Neuron (in vitro differentiated cells): ENCODE measurements around the gene APBA2.
"Not testable (repeated sequence)": the region's sequence is repeated elsewhere in the genome, so short reads cannot be mapped to it uniquely, and the experiment has no call there.

Experiments
- H2AFZ ChIP-seq: one replicate; pipeline ENCODE4 v1.6.1; 2013; ENCODE audit warnings: low read depth, mild to moderate bottlenecking, inconsistent platforms, low read length, moderate library complexity
- H3K27me3 ChIP-seq: one replicate; pipeline ENCODE4 v1.6.1; 2013; ENCODE audit warnings: low read length; ENCODE audit not compliant: insufficient read depth
- H3K36me3 ChIP-seq: one replicate; pipeline ENCODE4 v1.6.1; 2013; ENCODE audit warnings: low read length; ENCODE audit not compliant: insufficient read depth
- H3K4me1 ChIP-seq: one replicate; pipeline ENCODE4 v1.6.1; 2013; ENCODE audit warnings: low read length; ENCODE audit not compliant: insufficient read depth
- H3K4me3 ChIP-seq: 2 replicates; pipeline ENCODE4 v1.5.1; 2013; ENCODE audit warnings: mild to moderate bottlenecking, low read length, moderate library complexity
- H3K9me3 ChIP-seq: one replicate; pipeline ENCODE4 v1.6.1; 2013; ENCODE audit warnings: low read length

The APBA2 gene

GRCh38 chr15:29150515-29151483, 265.0 kb downstream of the APBA2 start:
- Histone ChIP-seq H3K4me3 (no peak overlapping the region), H3K36me3 (no peaks in the 10 kb centered on the region), H3K27me3 (no peaks in the 10 kb centered on the region), H3K9me3 (peaks cover 3% of the 10 kb centered on the region), H2AFZ (no peak overlapping the region), H3K4me1 (no peaks in the 10 kb centered on the region)

GRCh38 chr15:29151484-29151857, 265.7 kb downstream of the APBA2 start:
- no peaks in the 10 kb centered on the region for H3K36me3 ChIP-seq
- H3K4me1 ChIP-seq, result no peaks in the 10 kb centered on the region
- H3K9me3 ChIP-seq, result peaks cover 3% of the 10 kb centered on the region
- no peaks in the 10 kb centered on the region for H3K27me3 ChIP-seq
- no peak overlapping the region for H3K4me3 ChIP-seq
- no peak overlapping the region for H2AFZ ChIP-seq

DNA sequence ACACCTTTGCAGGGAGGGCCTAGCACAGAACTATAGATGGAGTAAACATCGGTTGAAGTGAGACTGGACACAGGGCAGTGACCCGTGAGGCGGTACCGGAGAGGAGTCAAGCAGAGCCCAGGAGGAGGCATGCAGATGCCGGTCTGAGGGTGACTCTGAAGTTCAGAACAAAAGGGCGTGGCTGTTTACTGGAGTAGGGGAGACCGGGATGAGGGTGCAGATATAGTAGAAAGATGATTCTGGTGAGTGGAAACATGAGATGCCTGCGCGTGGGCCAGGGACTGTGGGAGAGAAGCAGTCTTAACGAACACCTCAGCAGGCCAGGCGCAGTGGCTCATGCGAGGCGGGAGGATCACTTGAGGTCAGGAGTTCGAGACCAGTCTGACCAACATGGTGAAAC, 270.7 kb downstream of the APBA2 start:
- H3K36me3 ChIP-seq, result no peaks in the 10 kb centered on the region
- no peaks in the 10 kb centered on the region for H3K4me1 ChIP-seq
- peaks cover 12% of the 10 kb centered on the region for H3K9me3 ChIP-seq
- H3K4me3 ChIP-seq, result no peak overlapping the region
- no peaks in the 10 kb centered on the region for H3K27me3 ChIP-seq
- no peak overlapping the region for H2AFZ ChIP-seq

DNA sequence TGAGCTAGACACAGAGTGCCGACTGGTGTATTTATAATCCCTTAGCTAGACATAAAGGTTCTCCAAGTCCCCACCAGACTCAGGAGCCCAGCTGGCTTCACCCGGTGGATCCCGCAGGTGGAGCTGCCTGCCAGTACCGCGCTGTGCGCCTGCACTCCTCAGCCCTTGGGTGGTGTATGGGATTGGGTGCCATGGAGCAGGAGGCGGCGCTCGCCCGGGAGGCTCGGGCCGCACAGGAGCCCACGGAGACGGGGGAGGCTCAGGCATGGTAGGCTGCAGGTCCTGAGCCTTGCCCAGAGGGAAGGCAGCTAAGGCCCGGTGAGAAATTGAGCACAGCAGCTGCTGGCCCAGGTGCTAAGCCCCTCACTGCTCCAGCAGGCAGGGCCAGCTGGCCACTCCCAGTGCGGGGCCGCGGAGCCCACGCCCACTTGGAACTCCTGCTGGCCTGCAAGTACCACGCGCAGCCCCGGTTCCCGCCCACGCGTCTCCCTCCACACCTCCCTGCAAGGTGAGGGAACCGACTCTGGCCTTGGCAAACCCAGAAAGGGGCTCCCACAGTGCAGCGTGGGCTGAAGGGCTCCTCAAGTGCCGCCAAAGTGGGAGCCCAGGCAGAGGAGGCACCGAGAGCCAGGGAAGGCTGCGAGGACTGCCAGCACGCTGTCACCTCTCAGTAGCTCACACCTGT, 274.1 kb downstream of the APBA2 start:
- no peak overlapping the region for H3K4me3 ChIP-seq
- no peak overlapping the region for H2AFZ ChIP-seq
- no peaks in the 10 kb centered on the region for H3K4me1 ChIP-seq
- no peaks in the 10 kb centered on the region for H3K36me3 ChIP-seq
- peaks cover 10% of the 10 kb centered on the region for H3K9me3 ChIP-seq
- H3K27me3 ChIP-seq, result no peaks in the 10 kb centered on the region

DNA sequence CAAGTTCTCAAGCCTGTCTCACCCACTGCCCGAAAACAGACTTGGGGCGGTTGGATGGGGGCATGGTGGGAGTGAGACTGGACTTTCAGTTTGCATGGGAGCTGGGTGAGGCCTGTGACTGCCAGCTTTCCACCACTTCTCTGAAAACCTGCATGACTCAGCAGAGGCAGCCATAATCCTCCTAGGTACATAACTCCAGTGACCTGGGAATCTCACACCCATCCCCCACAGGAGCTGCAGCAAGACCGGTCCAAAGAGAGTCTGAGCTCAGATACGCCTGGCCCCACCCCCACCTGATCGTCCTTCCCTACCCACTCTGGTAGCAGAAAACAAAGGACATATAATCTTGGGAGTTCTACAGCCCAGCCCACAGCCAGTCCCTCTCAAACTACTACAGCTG, 276.6 kb downstream of the APBA2 start:
- Histone ChIP-seq H2AFZ (no peak overlapping the region), H3K9me3 (peaks cover 8% of the 10 kb centered on the region), H3K27me3 (no peaks in the 10 kb centered on the region), H3K4me1 (no peaks in the 10 kb centered on the region), H3K36me3 (no peaks in the 10 kb centered on the region), H3K4me3 (no peak overlapping the region)

DNA sequence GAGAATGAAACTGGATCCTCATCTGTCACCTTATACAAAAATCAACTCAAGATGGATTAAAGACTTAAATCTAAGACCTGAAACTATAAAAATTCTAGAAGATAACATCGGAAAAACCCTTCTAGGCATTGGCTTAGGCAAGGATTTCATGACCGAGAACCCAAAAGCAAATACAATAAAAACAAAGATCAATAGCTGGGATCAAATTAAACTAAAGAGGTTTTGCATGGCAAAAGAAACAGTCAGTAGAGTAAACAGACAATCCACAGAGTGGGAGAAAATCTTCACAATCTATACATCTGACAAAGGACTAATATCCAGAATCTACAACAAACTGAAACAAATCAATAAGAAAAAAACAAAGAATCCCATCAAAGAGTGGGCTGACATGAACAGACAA, 281.3 kb downstream of the APBA2 start:
- H3K36me3 ChIP-seq, H3K27me3 ChIP-seq, H2AFZ ChIP-seq, H3K4me1 ChIP-seq, H3K9me3 ChIP-seq, H3K4me3 ChIP-seq: not testable (repeated sequence)
